Right forelimb (tissue), 1 donor: Measurements from ENCODE around the gene ARHGEF18.

Experiments used
- DNase-seq: peaks from one replicate; pipeline ENCODE4 v3.0.0-alpha.2; 2018

The ARHGEF18 gene

DNA sequence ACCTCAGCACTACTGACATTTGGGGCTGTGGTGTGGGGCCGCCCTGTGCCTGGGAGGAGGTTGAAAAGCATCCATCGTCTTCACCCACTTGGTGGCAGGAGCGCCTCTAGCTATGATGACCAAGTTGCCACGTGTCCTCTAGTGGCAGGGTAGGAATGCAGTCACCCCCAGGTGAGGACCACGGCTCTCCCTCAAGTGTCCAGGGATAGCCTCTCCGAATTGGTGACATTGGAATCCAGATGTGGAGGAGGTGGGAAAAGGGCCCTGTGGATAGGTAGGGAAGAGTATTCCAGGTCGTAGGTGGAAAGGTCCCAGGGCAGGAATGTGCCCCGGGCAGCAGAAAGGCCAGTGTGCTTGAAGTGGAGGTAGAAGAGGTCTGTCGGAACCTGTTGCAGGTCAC is 37.6 kb downstream of the ARHGEF18 start:
- no peak for DNase-seq

- DNase-seq, result no peak
Observed at GRCh38 chr19:7386769-7387168, 38.0 kb downstream of the ARHGEF18 start.

- DNase-seq, result no peak
Observed at GRCh38 chr19:7391218-7391670, 42.5 kb downstream of the ARHGEF18 start.

DNA sequence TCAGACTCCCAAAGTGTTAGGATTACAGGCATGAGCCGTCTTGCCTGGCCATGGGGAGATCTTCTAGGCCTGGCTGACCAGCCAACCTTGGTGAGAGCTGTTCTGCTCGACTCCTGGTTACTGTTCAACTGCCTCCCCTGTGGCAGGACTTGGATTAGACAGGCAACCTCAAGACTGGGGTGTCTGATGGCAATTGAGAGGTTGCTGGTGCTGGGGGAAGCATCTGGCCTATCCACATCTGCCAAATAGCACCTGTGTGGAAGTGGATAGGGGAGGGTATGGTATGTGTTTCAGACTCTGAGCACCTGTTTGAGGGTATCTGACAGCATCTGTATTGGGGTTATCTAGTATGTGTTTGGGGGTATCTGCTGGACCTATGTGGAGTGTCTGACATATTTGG is 44.7 kb downstream of the ARHGEF18 start:
- DNase-seq, result no peak

DNA sequence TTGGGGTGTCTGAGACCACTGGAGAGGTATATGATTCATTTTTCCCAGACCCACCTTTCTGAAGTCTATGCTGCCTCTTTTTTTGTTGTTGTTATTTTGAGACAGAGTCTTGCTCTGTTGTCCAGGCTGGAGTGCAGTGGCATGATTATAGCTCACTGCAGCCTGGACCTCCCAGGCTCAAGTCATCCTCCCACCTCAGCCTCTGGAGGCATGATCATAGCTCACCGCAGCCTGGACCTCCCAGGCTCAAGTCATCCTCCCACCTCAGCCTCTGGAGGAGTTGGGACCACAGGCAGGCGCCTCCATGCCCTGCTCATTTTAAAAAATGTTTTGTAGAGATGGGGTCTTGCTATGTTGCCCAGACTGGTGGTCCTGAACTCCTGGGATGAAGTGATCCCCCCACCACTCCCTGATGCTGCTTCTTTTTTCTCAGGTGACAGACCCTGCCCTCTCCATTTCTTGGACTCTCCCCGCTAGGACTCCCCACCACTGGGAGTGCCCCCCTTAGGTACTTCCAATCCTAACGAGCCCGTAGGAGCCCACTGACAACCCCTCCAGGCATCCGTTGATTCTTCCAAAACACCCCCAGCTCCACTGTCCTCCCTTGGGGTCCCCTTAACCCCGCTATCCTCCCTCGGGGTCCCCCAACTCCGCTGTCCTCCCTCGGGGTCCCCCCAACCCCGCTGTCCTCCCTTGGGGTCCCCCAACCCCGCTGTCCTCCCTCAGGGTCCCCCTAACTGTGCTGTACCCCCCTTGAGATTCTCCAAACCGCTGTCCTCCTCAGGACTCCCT is 45.4 kb downstream of the ARHGEF18 start:
- DNase-seq, result no peak

DNA sequence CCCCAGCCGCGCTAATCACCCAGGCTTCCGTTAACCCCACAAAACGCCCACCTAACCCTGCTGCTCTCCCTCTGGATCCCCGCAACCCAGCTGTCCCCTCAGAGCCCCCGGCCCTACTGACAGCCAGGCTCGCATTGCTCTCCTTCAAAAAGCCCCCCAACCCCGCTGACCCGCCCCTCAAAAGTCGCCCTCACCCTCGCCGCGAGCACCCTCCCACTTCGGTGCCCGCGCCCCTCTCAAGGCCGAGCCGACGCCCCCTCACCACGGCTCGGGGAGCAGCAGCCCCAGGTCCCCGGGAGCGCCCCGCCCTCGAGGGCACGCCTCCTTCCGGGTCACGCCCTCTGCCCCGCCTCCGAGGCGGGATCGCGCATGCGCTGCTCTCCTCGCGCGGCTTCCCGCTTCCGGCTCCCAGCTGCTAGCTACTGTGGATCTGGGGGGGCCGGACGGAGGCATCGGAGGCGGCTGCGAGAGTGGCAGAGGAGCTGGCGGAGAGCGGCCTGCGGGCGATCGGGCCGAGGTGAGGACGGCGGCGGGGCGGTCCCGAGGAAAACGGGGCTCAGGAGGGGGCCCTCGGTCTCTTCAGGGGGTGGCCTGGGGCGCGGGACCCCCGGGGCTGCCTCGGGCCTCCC is 46.1 kb downstream of the ARHGEF18 start:
- DNase-seq, result peak; percentile 97

DNA sequence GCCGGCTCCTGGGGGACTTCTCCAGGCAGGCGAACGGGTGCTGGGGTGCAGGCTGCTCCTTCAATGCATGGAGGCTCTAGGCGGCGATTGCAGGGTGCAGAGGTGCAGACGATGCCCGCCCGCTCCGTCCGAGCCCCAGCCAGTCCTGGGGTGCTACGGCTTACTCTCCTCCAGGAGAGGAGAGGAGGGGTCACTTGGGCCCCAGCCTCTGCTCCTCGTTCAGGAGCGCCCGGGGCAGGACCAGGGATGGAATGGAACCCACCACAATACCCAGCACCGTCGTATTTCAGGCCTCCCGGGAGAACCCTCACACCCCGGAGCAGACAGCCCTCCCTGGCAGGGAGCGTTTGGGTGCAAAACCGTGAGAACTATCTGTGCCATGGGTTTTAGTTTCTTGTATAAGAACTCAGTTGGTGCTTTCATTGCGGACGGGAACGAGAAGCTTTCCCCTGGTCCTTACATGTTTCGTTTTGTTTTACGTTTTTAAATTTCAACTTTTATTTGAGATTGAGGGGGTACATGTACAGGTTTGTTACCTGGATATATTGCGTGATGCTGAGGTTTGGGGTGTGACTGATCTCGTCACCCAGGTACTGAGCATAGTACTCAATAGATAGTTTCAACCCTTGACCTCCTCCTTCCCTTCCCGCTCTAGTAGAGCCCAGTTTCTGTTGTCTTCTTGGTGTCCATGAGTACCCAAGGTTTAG is 46.8 kb downstream of the ARHGEF18 start:
- DNase-seq, result no peak

- no peak for DNase-seq
Observed at GRCh38 chr19:7397687-7398086, 49.0 kb downstream of the ARHGEF18 start.
